Stomach (tissue), 4 donors: ENCODE data around the gene RABGAP1L.

ENCODE experiments used
- POLR2A ChIP-seq, 4 donors: fragments of 450-650 bp; IDR thresholded peaks; one replicate each; pipeline ENCODE4 v1.6.1; 2016; ENCODE audit warnings: antibody characterized with exemption in 4 of 4, control low read depth in 2 of 4, mild to moderate bottlenecking in 1 of 4, moderate library complexity in 1 of 4
- POLR2AphosphoS5 ChIP-seq, 3 donors: sonication (generic); formaldehyde crosslinking; IDR thresholded peaks; one replicate each; pipeline ENCODE4 v1.6.1; 2016; ENCODE audit warnings: antibody characterized with exemption in 3 of 3
- TF ChIP-seq, protein P1 (sequence below), 7 experiments: fragments of 450-650 bp in 4 of 7; fragments of 200-600 bp in 3 of 7; sonication (generic) in 3 of 7; IDR thresholded peaks; one replicate each; pipeline ENCODE4 v1.5.1; 2016 to 2019; ENCODE audit warnings: antibody characterized with exemption in 7 of 7, control low read depth in 2 of 7, mild to moderate bottlenecking in 1 of 7

DNA sequence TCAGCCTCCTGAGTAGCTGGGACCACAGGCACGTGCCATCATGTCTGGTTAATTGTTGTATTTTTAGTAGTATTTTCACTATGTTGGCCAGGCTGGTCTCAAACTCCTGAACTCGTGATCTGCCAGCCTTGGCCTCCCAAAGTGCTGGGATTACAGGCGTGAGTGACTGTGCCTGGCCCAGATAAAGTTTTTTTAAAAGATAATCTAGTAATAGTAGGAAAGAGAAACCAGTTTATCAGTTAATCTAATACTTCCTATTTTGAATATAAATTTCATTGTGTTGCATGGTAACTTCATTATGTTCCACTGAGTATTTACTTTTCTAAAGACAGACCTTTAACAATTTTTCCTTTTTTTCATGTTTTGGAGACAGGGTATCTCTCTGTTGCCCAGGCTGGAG lies 10.0 kb downstream of the RABGAP1L start:
- TF ChIP-seq, protein P1, sequence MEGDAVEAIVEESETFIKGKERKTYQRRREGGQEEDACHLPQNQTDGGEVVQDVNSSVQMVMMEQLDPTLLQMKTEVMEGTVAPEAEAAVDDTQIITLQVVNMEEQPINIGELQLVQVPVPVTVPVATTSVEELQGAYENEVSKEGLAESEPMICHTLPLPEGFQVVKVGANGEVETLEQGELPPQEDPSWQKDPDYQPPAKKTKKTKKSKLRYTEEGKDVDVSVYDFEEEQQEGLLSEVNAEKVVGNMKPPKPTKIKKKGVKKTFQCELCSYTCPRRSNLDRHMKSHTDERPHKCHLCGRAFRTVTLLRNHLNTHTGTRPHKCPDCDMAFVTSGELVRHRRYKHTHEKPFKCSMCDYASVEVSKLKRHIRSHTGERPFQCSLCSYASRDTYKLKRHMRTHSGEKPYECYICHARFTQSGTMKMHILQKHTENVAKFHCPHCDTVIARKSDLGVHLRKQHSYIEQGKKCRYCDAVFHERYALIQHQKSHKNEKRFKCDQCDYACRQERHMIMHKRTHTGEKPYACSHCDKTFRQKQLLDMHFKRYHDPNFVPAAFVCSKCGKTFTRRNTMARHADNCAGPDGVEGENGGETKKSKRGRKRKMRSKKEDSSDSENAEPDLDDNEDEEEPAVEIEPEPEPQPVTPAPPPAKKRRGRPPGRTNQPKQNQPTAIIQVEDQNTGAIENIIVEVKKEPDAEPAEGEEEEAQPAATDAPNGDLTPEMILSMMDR (IDR thresholded peaks at IDR 0.05) = no peak
- TF ChIP-seq POLR2AphosphoS5 (IDR thresholded peaks at IDR 0.05) = no peak
- no peak for TF ChIP-seq POLR2A (IDR thresholded peaks at IDR 0.05)
